B cell (primary cell): ENCODE results near the gene PPP1R14B. TPM values are rescaled to one million over a fixed set of nuclear protein-coding genes. Genes with fewer than 3 reads are reported as not detected.

Experiments used
- ATAC-seq: fragments of 200-7000 bp; cut with Tn5 transposase; one replicate; pipeline ENCODE4 v1.10.0; 2021; ENCODE audit warnings: low read depth, mild to moderate bottlenecking, moderate number of reproducible peaks, moderate library complexity
- CTCF ChIA-PET: fragments of 350-600 bp; sonication (Branson Sonifier 250); formaldehyde crosslinking; loops from one replicate; lab custom pipeline; 2021; ENCODE audit warnings: antibody characterized with exemption, inconsistent platforms; lab: Charles Lee
- POLR2A ChIA-PET: fragments of 350-600 bp; sonication (Branson Sonifier 250); formaldehyde crosslinking; loops from one replicate; lab custom pipeline; 2021; ENCODE audit warnings: antibody characterized with exemption; lab: Charles Lee
- DNase-seq: peaks from one replicate; pipeline ENCODE4 v3.0.0; 2013
- H2AFZ ChIP-seq: 2 replicates; pipeline ENCODE4 v1.6.1; 2012; ENCODE audit warnings: mild to moderate bottlenecking, low read depth, low read length; ENCODE audit not compliant: insufficient read depth, poor library complexity, severe bottlenecking
- H3K27ac ChIP-seq, 2 donors: 1 replicate in 1 of 2; 2 replicates in 1 of 2; pipeline ENCODE4 v1.5.1; 2012 to 2013; ENCODE audit warnings: low read length in 2 of 2, mild to moderate bottlenecking in 2 of 2, moderate library complexity in 1 of 2
- H3K27me3 ChIP-seq, 4 experiments: fragments of 200-600 bp in 1 of 4; sonication (generic) in 1 of 4; replicated peaks in 1 of 4; 1 replicate in 2 of 4; 2 replicates in 2 of 4; pipeline versions ENCODE4 v1.6.1 to v1.7.0; 2013 to 2016; ENCODE audit warnings: low read length in 3 of 4, mild to moderate bottlenecking in 2 of 4, mixed read lengths in 1 of 4, moderate library complexity in 1 of 4; ENCODE audit not compliant: insufficient read depth in 4 of 4, control insufficient read depth in 3 of 4; ENCODE audit errors: control extremely low read depth in 1 of 4
- H3K36me3 ChIP-seq, 2 experiments: replicated peaks in 1 of 2; 1 replicate in 1 of 2; 2 replicates in 1 of 2; pipeline versions ENCODE4 v1.6.1 to v1.7.1; 2013; ENCODE audit warnings: low read length in 1 of 2; ENCODE audit not compliant: insufficient read depth in 2 of 2, control insufficient read depth in 1 of 2; ENCODE audit errors: control extremely low read depth in 1 of 2, extremely low read depth in 1 of 2
- H3K4me1 ChIP-seq, 2 donors: fragments of 200-600 bp in 1 of 2; sonication (generic) in 1 of 2; 1 replicate in 1 of 2; 2 replicates in 1 of 2; pipeline versions ENCODE4 v1.5.1 to v1.6.1; 2013 to 2017; ENCODE audit warnings: low read length in 2 of 2; ENCODE audit not compliant: control insufficient read depth in 2 of 2, insufficient read depth in 2 of 2
- H3K4me2 ChIP-seq: replicated peaks from 2 replicates; pipeline ENCODE3; 2012; ENCODE audit warnings: mild to moderate bottlenecking, low read depth, low read length; ENCODE audit not compliant: poor library complexity, severe bottlenecking
- H3K4me3 ChIP-seq, 5 experiments: fragments of 200-600 bp in 1 of 5; sonication (generic) in 1 of 5; 1 replicate in 3 of 5; 2 replicates in 2 of 5; pipeline versions ENCODE4 v1.5.1 to v1.7.0; 2011 to 2016; ENCODE audit warnings: low read length in 4 of 5, mild to moderate bottlenecking in 4 of 5, low read depth in 2 of 5, control low read depth in 1 of 5, moderate library complexity in 1 of 5; ENCODE audit not compliant: insufficient read depth in 1 of 5; ENCODE audit errors: control extremely low read depth in 1 of 5, extremely low read depth in 1 of 5
- H3K79me2 ChIP-seq: fragments of 200-600 bp; sonication (generic); one replicate; pipeline ENCODE4 v1.6.0; 2016; ENCODE audit warnings: low read length; ENCODE audit not compliant: control insufficient read depth, insufficient read depth
- H3K9ac ChIP-seq: fragments of 200-600 bp; sonication (generic); 2 replicates; pipeline ENCODE4 v1.6.1; 2017; ENCODE audit warnings: mild to moderate bottlenecking, low read length, moderate library complexity
- H3K9me3 ChIP-seq, 3 donors: one replicate each; pipeline versions ENCODE4 v1.6.1 to v1.7.1; 2013; ENCODE audit warnings: low read length in 2 of 3; ENCODE audit not compliant: control insufficient read depth in 2 of 3, insufficient read depth in 1 of 3; ENCODE audit errors: control extremely low read depth in 1 of 3
- H4K20me1 ChIP-seq: 2 replicates; pipeline ENCODE4 v1.6.0; 2012; ENCODE audit warnings: mild to moderate bottlenecking, low read length; ENCODE audit not compliant: insufficient read depth, control insufficient read depth, poor library complexity, severe bottlenecking
- H3K27ac Mint-ChIP-seq: one replicate; pipeline ENCODE4 v1.8.0; 2021; ENCODE audit warnings: mixed read lengths
- H3K27me3 Mint-ChIP-seq: one replicate; pipeline ENCODE4 v1.8.0; 2021; ENCODE audit warnings: mixed read lengths
- H3K4me1 Mint-ChIP-seq: one replicate; pipeline ENCODE4 v1.8.0; 2021; ENCODE audit warnings: mixed read lengths
- H3K4me3 Mint-ChIP-seq: one replicate; pipeline ENCODE4 v1.8.0; 2021; ENCODE audit warnings: mixed read lengths
- H3K9me3 Mint-ChIP-seq: one replicate; pipeline ENCODE4 v1.8.0; 2022; ENCODE audit warnings: mixed read lengths; ENCODE audit not compliant: insufficient read depth
- EZH2 ChIP-seq: IDR thresholded peaks from 2 replicates; pipeline ENCODE4 v1.6.1; 2012; ENCODE audit warnings: borderline replicate concordance, low read depth, mild to moderate bottlenecking, moderate library complexity, low read length; ENCODE audit not compliant: insufficient read depth, poor library complexity, severe bottlenecking
- WGBS: methylation state at CpG from one replicate; pipeline ENCODE4 v1.1.5; 2013; ENCODE audit warnings: missing lambda C conversion rate; ENCODE audit not compliant: insufficient coverage; 5-methylcytosine and 5-hydroxymethylcytosine counted together
- intact Hi-C: fragments of 100-400 bp; cut with micrococcal nuclease; formaldehyde crosslinking; loops from one replicate; pipeline ENCODE4 v1.10.0; 2022
- polyA plus RNA-seq: library from polyadenylated mRNA; depleted of rRNA; stranded (reverse); fragments of >200 nt; gene quantifications from 2 replicates; pipeline ENCODE4 v1.2.3, GENCODE V29; 2012
- total RNA-seq, 2 donors: library from RNA; stranded (reverse); fragments of 120-200 nt in 1 of 2; gene quantifications; 1 replicate in 1 of 2; 2 replicates in 1 of 2; pipeline versions ENCODE4 v1.2.3 to v1.2.4, GENCODE V29; 2013 to 2022
- TF ChIP-seq, protein P1 (sequence below): fragments of 200-600 bp; IDR thresholded peaks from one replicate; pipeline ENCODE4 v1.8.0; 2022; ENCODE audit warnings: antibody characterized with exemption, mild to moderate bottlenecking

The PPP1R14B gene
- total and polyA plus RNA-seq, 2 donors (not counting 1 experiment from before 2014, with no cell fraction given): 41.2 to 51.0 TPM

GRCh38 chr11:64275841-64276240, 29.1 kb upstream of the PPP1R14B start:
- no peak overlapping the region for H2AFZ ChIP-seq
- no peaks in the 10 kb centered on the region for H3K27me3 ChIP-seq
- no peaks in the 10 kb centered on the region for H3K9me3 Mint-ChIP-seq
- H3K27me3 Mint-ChIP-seq: no peaks in the 10 kb centered on the region
- no peak overlapping the region for H3K4me3 Mint-ChIP-seq
- no peak for DNase-seq
- H3K9me3 ChIP-seq: no peaks in the 10 kb centered on the region
- H3K79me2 ChIP-seq: no peaks in the 10 kb centered on the region
- H3K9ac ChIP-seq: no peak overlapping the region
- H3K4me1 Mint-ChIP-seq: peaks cover 4% of the 10 kb centered on the region
- no peak overlapping the region for H3K4me3 ChIP-seq
- H3K4me2 ChIP-seq: no peak overlapping the region
- CTCF ChIA-PET: interaction anchor here (1.1 to 2.1 kb wide), 2 partner anchors 25 to 71 kb away, joined by 4 to 8 read pairs; partner anchors contain the start of gene CATSPERZ
- 100% methylated on average over 1 of the region's 2 CpGs for WGBS
- H3K4me1 ChIP-seq: peaks cover 5 to 8% of the 10 kb centered on the region in 2 donors
- H3K27ac Mint-ChIP-seq: no peak overlapping the region
- no peaks in the 10 kb centered on the region for H4K20me1 ChIP-seq
- no peak overlapping the region for H3K27ac ChIP-seq
- POLR2A ChIA-PET: interaction anchor here (1.2 kb wide), 1 partner anchor 9 kb away, joined by 3 read pairs; no protein-coding TSS in a partner anchor
- ATAC-seq: no peak
- peaks cover 0 to 13% of the 10 kb centered on the region in 2 experiments for H3K36me3 ChIP-seq
- intact Hi-C loops: no loop called here
- TF ChIP-seq EZH2: no peak
- TF ChIP-seq, protein P1, sequence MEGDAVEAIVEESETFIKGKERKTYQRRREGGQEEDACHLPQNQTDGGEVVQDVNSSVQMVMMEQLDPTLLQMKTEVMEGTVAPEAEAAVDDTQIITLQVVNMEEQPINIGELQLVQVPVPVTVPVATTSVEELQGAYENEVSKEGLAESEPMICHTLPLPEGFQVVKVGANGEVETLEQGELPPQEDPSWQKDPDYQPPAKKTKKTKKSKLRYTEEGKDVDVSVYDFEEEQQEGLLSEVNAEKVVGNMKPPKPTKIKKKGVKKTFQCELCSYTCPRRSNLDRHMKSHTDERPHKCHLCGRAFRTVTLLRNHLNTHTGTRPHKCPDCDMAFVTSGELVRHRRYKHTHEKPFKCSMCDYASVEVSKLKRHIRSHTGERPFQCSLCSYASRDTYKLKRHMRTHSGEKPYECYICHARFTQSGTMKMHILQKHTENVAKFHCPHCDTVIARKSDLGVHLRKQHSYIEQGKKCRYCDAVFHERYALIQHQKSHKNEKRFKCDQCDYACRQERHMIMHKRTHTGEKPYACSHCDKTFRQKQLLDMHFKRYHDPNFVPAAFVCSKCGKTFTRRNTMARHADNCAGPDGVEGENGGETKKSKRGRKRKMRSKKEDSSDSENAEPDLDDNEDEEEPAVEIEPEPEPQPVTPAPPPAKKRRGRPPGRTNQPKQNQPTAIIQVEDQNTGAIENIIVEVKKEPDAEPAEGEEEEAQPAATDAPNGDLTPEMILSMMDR: no peak

GRCh38 chr11:64275031-64275800, 28.5 kb upstream of the PPP1R14B start:
- H3K9me3 Mint-ChIP-seq: no peaks in the 10 kb centered on the region
- Histone ChIP-seq H3K27me3 (no peaks in the 10 kb centered on the region), H3K27ac (no peak overlapping the region), H3K4me3 (no peak overlapping the region), H3K4me2 (no peak overlapping the region), H3K9me3 (no peaks in the 10 kb centered on the region), H2AFZ (no peak overlapping the region), H3K4me1 (peaks cover 5 to 14% of the 10 kb centered on the region in 2 donors), H3K9ac (no peak overlapping the region), H4K20me1 (no peaks in the 10 kb centered on the region), H3K79me2 (no peaks in the 10 kb centered on the region), H3K36me3 (peaks cover 0 to 13% of the 10 kb centered on the region in 2 experiments)
- CTCF ChIA-PET: interaction anchor here (1.0 to 2.1 kb wide), 3 partner anchors 9 to 71 kb away, joined by 3 to 8 read pairs (median 4); partner anchors contain the start of genes BAD and CATSPERZ
- intact Hi-C loops: no loop called here
- TF ChIP-seq, protein P1: no peak
- TF ChIP-seq EZH2: no peak
- no peak for ATAC-seq
- no peak overlapping the region for H3K27ac Mint-ChIP-seq
- H3K4me1 Mint-ChIP-seq: peaks cover 7% of the 10 kb centered on the region
- POLR2A ChIA-PET: interaction anchor here (0.7 to 1.2 kb wide), 2 partner anchors 10 to 207 kb away, joined by 3 to 4 read pairs; no protein-coding TSS in a partner anchor
- 96% methylated on average over 12 of the region's 15 CpGs for WGBS
- no peak overlapping the region for H3K4me3 Mint-ChIP-seq
- no peak for DNase-seq
- H3K27me3 Mint-ChIP-seq: no peaks in the 10 kb centered on the region
